GM19099 (cell line): ENCODE data around the gene NLRP8.

Experiments
- POLR2A ChIP-seq: IDR thresholded peaks from 3 replicates; pipeline ENCODE4 v1.6.1; 2011; ENCODE audit warnings: low read depth; ENCODE audit not compliant: insufficient read length; ENCODE audit errors: extremely low read depth

NLRP8 gene

DNA sequence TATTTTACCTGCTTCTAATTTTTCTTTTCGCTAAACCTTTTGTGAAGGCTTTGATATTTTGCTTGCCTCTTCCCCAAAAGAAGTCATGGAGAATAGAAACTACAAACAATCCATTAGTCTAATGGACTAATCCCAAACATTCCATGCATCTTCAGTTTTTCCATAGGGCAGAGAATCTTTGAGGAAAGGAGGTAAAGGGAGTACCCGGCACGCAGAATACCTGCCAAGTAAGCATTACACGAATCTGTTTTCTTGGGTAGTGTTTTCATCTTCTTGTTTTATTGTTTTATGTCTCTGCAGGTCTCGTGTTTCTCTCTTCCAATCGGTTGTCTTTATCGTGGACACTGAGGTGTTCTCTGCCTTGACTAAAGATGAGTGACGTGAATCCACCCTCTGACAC is at the start of gene NLRP8:
Gene NLRP8, plus strand, starts transcription at position 301 of the 400 bp plus-strand sequence.
- TF ChIP-seq POLR2A: no peak

DNA sequence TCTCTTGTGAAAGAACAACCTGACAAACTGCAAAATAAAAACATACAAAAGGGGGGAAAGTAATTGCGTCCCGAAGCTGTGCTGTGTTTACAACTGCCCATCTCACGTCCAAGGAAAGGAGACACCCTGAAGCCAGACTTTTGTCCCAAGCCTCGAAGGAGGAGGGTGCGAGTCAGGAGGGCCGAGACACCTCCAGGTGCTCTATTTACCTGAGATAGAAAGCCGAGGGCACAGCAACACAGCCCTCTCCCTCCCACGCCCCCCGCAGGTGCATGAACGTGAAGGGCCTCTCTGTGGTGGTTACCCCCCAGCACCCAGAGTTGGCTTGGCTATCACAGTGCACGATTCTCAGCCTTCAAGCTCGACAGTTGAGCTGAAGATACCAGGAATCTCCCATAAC is 48.7 kb upstream of the NLRP8 start:
- TF ChIP-seq POLR2A: no peak

DNA sequence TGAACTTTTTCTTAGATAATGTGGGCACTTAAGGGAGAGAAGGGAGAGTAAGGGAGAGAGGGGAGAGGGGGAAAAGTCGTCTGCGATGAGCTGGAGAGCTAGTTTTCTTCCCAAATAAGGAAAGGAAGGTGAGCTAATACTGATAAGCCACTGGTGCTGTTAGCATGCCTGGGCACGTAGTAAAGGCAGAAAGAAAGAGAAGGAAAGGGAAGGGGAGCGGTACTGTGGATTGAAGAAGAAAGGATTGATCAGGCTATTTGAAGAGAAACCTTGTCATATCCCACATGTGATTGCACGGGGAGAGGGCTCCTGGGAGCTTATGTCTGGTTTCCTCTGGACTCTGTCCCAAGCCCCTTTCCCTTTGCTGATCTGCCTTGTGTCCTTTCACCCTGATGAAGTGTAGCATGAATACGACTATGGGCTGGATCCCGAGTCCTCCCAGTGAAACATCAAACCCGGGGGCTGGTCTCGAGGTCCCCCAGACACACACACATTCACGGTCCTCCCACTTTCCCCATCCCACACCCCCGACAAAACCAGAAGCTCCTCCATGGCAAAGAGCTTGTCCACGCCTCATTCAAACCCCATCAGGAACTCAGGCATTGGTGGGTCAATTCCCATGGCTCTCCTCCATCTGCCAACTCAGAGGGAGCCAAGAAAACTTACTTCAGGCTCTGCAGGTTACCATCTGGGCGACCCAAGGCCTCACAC is 46.1 kb upstream of the NLRP8 start:
- TF ChIP-seq POLR2A: no peak

DNA sequence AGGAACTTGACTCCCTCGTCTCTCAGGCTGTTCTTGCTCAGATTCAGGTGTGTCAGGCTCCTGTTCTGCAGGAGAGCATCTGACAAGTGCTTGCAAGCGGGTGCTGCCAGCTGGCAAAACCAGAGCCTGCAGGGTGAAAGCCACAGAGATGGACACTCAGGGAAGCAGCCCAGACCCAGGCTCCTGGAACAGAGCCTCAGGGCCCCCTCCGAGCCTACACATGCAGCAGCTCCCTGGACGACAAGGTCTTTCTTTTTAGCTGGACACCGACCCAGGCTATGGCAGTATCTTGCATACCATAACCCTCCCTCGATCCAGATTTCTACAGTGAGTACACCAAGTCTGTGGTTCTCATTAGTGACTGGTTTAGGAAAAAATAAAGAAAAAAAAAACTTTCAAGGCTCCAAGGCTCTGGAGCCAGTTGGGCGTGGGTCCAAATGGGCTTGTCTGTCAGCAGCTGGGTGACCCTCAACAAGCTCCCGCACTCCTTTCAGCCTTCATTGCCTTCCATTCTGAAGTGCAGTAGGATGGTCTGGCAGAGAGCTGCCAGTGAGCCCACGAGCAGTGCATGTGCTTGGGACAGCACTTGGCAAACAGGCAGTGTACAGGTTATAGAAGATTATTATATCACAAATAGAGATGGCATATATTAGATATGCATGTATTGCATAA is 45.4 kb upstream of the NLRP8 start:
- TF ChIP-seq POLR2A: no peak

DNA sequence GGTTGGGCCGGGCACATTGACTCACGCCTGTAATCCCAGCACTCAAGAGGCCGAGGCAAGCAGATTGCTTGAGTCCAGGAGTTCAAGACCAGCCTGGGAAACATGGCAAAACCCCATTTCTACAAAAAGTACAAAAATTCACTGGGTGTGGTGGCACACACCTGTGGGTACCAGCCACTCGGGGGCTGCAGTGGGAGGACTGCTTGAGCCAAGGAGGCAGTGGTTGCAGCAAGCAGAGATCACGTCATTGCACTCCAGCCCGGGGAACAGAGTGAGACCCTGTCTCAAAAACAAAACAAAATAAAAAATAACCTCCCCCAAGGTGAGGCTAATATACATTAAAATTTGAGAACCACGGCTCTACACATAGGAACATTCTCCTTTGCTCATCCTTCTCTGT is 40.3 kb upstream of the NLRP8 start:
- TF ChIP-seq POLR2A: no peak

DNA sequence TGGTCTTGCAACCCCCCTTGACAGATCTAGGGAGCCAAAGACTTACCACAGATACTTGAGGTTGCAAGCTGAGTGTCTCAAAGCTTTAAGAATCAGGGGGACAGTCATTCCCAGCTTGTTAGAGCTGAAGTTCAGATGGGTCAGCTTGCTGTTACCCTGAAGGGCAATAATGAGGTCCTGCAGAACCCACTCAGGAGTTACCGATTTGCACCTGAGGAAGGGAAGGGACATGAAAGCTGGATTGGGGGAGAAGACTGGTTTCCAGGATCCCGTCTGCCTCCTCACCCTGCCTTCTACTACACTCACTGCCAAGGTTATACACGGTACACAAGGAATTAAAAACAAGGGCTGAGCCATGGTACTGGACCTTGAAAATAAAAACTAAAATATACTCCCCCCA is 39.9 kb upstream of the NLRP8 start:
- no peak for TF ChIP-seq POLR2A

DNA sequence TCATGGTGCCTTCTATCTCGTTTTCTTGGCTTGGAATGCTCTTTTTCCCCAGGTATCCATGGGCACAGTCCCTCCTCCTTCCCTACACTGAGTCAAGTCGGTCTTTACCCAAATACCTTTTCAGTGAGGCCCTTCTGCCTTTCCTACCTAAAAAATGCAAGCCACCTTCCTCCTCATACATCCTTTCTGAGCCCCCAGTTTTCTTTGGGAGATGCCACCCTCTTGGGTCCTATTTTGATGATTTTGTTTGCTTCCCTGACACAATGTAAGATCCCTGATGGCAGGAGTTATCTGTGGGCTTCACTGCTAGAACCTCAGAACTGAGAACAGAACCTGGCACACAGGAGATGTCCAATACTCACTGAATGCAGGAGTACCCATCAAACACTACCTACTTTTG is 37.8 kb upstream of the NLRP8 start:
- TF ChIP-seq POLR2A: no peak

DNA sequence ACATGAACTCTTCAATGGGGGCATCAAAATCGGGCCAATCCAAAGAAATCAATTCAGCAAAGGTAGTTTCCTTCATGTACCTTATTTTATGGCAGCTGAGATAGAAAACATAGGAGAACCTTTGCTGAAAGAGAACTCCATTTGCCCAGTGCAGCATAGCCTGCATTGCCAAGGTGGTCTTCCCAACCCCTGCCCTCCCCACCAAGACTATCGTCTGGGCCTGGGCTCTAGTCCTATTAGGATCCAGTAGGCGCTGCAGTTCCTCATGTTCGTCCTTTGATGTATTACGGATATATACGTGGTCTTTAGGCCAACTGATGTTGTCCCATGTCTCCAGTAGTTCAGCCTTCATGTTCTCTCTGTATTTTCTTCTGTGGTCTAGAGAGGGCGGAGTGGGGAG is 34.7 kb upstream of the NLRP8 start:
- TF ChIP-seq POLR2A: no peak

DNA sequence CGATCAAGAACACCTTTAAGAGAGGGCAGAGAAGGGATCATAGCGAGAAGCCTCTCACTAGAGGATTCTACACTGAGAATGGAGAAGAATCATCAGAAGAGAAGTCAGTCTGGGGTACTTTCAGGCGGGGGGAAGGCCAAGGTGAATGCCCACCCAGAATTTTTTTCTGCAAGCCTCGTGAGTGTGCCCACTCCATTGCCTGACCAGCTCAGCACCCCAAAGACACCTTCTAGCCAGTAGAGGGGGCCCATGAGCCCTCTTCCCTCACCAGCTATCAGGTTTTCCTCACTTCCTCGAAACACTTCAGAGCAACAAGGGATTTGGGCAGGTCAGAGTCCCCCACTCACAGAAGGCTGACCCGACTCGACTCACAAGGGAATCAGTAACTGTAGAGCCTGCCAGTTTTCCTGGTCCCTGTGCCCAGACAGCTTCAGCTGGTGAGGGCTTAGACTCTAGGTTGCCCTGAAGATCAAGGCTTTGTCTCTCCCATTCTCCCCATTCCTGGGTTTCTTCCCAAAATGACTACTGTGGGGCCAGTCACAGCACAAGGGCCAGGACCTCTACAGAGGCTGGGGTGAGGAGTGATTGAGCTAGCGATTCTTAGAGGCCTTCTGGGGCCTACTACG is 33.9 kb upstream of the NLRP8 start:
- no peak for TF ChIP-seq POLR2A

DNA sequence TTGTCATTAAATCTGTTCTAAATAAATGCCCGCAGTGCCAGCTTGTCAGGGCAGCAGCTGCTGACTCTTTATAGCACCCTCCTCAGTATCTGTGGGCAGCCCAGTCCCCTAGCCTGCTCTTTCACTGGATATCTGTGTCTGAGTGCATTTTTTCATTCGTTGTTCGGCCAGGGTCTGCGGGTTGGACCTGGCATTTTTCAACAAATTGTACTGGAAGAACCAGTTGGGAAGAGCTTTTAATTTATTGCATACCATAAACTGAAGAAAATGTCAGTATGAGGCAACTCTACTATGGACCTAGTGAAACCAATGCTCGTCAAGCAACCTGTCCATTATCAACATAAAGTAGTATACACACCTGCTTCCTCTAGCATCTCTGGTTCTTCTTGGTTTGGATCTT is 24.1 kb upstream of the NLRP8 start:
- TF ChIP-seq POLR2A: no peak

DNA sequence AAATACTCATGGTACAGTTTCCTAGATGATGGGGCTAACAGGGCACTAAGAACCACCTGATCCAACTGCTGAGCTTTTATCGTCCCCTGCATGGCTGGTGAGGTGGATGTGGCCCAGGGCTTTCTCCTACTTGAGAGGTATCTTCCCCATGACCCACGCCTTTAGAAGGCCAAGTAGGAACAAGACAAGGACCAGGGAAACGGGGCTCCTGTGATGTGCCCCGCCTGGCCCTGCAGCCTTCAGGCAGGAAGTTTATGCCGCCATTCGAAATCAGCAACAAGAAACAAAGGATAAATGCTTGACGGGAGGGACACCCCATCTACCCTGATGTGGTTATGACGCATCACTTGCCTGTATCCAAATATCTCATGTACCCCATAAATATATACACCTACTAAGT is 19.6 kb upstream of the NLRP8 start:
- no peak for TF ChIP-seq POLR2A

DNA sequence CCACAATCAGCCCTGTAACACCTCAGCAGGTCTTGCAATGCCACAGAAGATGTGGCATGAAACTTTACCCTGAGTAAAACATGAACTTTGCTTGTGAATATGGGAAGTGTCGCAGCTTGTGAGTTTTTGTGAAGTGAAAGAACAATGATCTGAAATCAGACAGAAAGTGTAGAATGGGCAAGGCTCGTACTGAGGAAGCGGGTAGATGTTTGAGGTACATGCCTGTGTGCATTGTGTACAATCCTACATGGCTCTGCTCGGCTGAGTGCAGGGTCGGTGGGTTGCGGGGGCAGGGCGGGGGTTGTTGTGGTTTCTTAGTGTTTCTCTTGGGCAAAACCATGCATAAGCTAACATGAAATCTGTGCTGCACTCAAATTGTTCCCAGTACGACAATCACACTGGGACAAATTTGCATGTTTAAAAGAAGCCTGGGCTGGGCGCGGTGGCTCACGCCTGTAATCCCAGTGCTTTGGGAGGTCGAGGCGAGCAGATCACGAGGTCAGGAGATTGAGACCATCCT is 16.6 kb upstream of the NLRP8 start:
- no peak for TF ChIP-seq POLR2A

DNA sequence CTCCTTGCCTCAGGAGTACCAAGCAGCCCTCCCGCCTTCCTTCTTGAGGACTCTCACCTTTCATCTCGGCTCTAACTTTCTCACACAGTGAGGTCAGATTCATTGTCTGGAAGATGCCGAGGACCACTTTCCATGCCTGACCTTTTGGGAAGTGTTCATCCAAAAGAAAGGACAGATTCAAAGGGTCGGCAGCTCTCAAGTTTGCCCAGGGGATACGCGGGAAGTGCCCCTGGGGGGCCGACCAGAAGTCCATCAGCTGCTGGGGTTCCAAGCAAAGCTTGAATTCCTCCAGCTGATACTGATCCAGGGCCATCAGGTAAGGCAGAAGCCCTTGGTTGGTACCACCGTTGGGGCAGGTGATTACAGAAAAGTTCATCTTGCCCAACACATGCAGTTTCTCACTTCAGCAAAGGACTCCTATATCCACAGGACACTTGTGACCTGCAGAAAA is 15.7 kb upstream of the NLRP8 start, which contains the start of gene NLRP13:
Gene NLRP13, minus strand, starts transcription at position 401 of the 451 bp plus-strand sequence. Its CDS starts 25 bp downstream, at position 376.
- no peak for TF ChIP-seq POLR2A

DNA sequence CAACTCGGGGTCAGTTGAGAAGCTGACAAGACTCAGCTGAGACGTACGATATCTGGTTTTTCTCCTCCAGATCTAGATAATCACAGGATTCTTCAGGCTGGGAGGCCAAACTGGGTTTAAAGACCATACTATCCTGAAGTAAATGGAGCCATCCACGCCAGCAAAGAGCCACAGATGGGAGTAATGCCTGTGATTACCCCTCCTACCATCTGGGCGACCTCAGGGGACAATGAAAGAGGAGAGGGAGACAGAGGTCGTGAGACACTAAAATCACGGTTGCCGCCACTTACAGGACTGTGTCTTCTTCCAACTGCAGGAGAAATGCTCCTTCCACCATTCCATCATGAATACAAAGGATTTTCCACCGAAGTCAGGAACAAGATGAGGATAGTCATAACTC is 12.4 kb upstream of the NLRP8 start:
- TF ChIP-seq POLR2A: no peak

DNA sequence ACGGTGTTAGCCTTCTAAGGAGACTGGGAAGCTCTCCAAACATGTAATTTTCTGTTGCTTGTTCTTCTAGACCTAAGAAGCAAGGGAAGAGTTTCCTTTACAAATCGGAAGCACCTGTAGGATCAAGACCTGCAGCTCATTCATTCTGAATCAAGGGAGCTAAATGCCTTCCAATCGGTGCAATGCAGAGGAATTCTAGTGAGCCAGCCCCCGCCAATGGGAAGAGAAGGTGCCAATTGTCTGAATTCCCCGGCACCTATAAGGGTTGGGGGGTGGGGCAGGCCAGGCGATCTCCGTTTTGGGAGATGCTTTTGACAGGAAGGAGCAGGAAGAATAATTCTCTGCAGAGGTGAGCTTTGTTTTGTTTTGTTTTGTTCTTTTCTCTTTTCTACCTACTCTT is 8.4 kb upstream of the NLRP8 start:
- TF ChIP-seq POLR2A: no peak

DNA sequence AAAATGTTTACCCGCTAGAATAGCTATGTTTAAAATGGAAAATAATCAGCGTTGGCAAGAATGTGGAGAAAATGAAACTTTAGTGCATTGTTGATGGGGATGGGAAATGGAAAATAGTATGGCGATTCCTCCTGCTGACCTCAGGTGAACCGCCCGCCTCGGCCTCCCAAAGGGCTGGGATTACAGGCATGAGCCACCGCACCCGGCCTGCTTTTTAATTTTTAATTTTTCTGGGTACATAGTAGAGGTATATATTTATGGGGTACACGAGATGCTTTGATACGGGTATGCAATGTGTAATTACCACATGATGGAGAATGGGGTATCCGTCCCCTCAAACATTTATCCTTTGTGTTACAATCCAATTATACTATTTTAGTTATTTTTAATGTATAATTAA is 7.3 kb upstream of the NLRP8 start:
- TF ChIP-seq POLR2A: no peak
